Endothelial cell of umbilical vein (primary cell): ENCODE data around the gene LAMC3. TPM values are rescaled to one million over a fixed set of nuclear protein-coding genes. Genes with fewer than 3 reads are reported as not detected.

ENCODE experiments used
- BruUV-seq: library from RNA; stranded (reverse); fragments of 400-500 nt; replicated peaks from 2 replicates; lab custom pipeline; 2021; lab: Mats Ljungman, UMichigan
- CTCF ChIA-PET: fragments of 300-600, 350-600 bp; sonication (Branson Sonifier 250); formaldehyde crosslinking; loops from one replicate; lab custom pipeline; 2021; ENCODE audit warnings: antibody characterized with exemption, inconsistent platforms; lab: Charles Lee
- POLR2A ChIA-PET: fragments of 300-600, 350-600 bp; sonication (Branson Sonifier 250); formaldehyde crosslinking; loops from one replicate; lab custom pipeline; 2021; ENCODE audit warnings: antibody characterized with exemption, inconsistent platforms; lab: Charles Lee
- DNase-seq: peaks from one replicate; pipeline ENCODE4 v3.0.0-alpha.2; 2011; ENCODE audit warnings: low read depth, low spot score
- FAIRE-seq: peaks from 2 replicates; lab custom pipeline; 2011; peaks lifted over from hg19 to GRCh38; lab: Jason Lieb, UNC
- H2AFZ ChIP-seq: 2 replicates; pipeline ENCODE4 v1.6.0; 2012; ENCODE audit warnings: low read depth, low read length, control low read depth, inconsistent platforms
- H3K27ac ChIP-seq: 2 replicates; pipeline ENCODE4 v1.5.1; 2011; ENCODE audit warnings: low read depth, mild to moderate bottlenecking, control low read depth, low read length, moderate library complexity; ENCODE audit not compliant: insufficient read depth
- H3K27me3 ChIP-seq, 2 experiments: 2 replicates each; pipeline versions ENCODE4 v1.6.0 to v1.6.1; 2011; ENCODE audit warnings: low read length in 2 of 2, mixed read lengths in 1 of 2; ENCODE audit not compliant: control insufficient read depth in 2 of 2, insufficient read depth in 2 of 2
- H3K36me3 ChIP-seq, 2 experiments: 2 replicates in 1 of 2; 3 replicates in 1 of 2; pipeline ENCODE4 v1.5.1; 2011; ENCODE audit warnings: low read length in 2 of 2, mild to moderate bottlenecking in 1 of 2, moderate library complexity in 1 of 2; ENCODE audit not compliant: control insufficient read depth in 2 of 2, insufficient read depth in 2 of 2; ENCODE audit errors: extremely low read depth in 1 of 2
- H3K4me1 ChIP-seq: 3 replicates; pipeline ENCODE4 v1.5.1; 2011; ENCODE audit warnings: mild to moderate bottlenecking, low read length; ENCODE audit not compliant: control insufficient read depth, insufficient read depth; ENCODE audit errors: extremely low read depth
- H3K4me2 ChIP-seq: 2 replicates; pipeline ENCODE4 v1.6.1; 2011; ENCODE audit warnings: low read length, control low read depth, mixed read lengths; ENCODE audit not compliant: insufficient read depth
- H3K4me3 ChIP-seq, 3 experiments: fragments of 200-600 bp in 1 of 3; sonication (generic), shearing (Covaris generic) in 1 of 3; replicated peaks in 1 of 3; 2 replicates each; pipeline ENCODE4 v1.5.1; 2011 to 2016; ENCODE audit warnings: control low read depth in 3 of 3, low read length in 3 of 3, mild to moderate bottlenecking in 2 of 3, inconsistent platforms in 1 of 3, low read depth in 1 of 3, moderate library complexity in 1 of 3; ENCODE audit not compliant: insufficient read depth in 1 of 3
- H3K79me2 ChIP-seq: 2 replicates; pipeline ENCODE4 v1.6.0; 2012; ENCODE audit warnings: low read length, inconsistent platforms; ENCODE audit not compliant: control insufficient read depth, insufficient read depth
- H3K9ac ChIP-seq: replicated peaks from 2 replicates; pipeline ENCODE3; 2011; ENCODE audit warnings: low read length, control low read depth; ENCODE audit not compliant: insufficient read depth; ENCODE audit errors: extremely low read depth
- H3K9me1 ChIP-seq: replicated peaks from 3 replicates; pipeline ENCODE4 v1.6.0; 2011; ENCODE audit warnings: mild to moderate bottlenecking, low read length; ENCODE audit not compliant: control insufficient read depth, insufficient read depth; ENCODE audit errors: extremely low read depth
- H3K9me3 ChIP-seq: replicated peaks from 2 replicates; pipeline ENCODE4 v1.5.1; 2012; ENCODE audit warnings: low read length, inconsistent platforms; ENCODE audit not compliant: control insufficient read depth, insufficient read depth
- H4K20me1 ChIP-seq: replicated peaks from 2 replicates; pipeline ENCODE3; 2011; ENCODE audit warnings: mild to moderate bottlenecking, low read length; ENCODE audit not compliant: control insufficient read depth, insufficient read depth; ENCODE audit errors: extremely low read depth
- EZH2 ChIP-seq: IDR thresholded peaks from 2 replicates; pipeline ENCODE4 v1.6.1; 2012; ENCODE audit warnings: borderline replicate concordance, low read depth, mild to moderate bottlenecking, moderate library complexity, low read length, inconsistent platforms; ENCODE audit not compliant: severe bottlenecking
- FOS ChIP-seq: IDR thresholded peaks from 2 replicates; pipeline ENCODE4 v1.6.1; 2011; ENCODE audit warnings: mild to moderate bottlenecking, low read length, moderate library complexity, borderline replicate concordance; ENCODE audit not compliant: insufficient read depth
- GATA2 ChIP-seq: IDR thresholded peaks from 2 replicates; pipeline ENCODE4 v1.7.0; 2011; ENCODE audit warnings: low read depth, mild to moderate bottlenecking, moderate library complexity, mixed read lengths, low read length; ENCODE audit not compliant: insufficient read length, insufficient read depth
- POLR2AphosphoS5 ChIP-seq: IDR thresholded peaks from 2 replicates; pipeline ENCODE4 v1.6.1; 2012; ENCODE audit warnings: low read depth, mild to moderate bottlenecking, control low read depth, low read length, moderate library complexity; ENCODE audit not compliant: insufficient read depth
- dilution Hi-C: fragments of 300-500 bp; cut with MboI; formaldehyde crosslinking; loops from one replicate; pipeline ENCODE4 v1.15.0; 2019; ENCODE audit warnings: low sequenced_read_pairs; ENCODE audit not compliant: extremely low pct_ligation_motif_present
- intact Hi-C: fragments of 100-400 bp; cut with micrococcal nuclease; formaldehyde crosslinking; loops from one replicate; pipeline ENCODE4 v1.10.0; 2022
- polyA plus RNA-seq, 4 experiments: library from polyadenylated mRNA; depleted of rRNA in 3 of 4; stranded (reverse) in 3 of 4; unstranded in 1 of 4; fragments of >200 nt; gene quantifications; 2 replicates each; pipeline versions ENCODE4 v1.2.1 to v1.2.3, GENCODE V29; 2011 to 2012; ENCODE audit warnings: missing spikeins in 1 of 4
- total RNA-seq: library from RNA; stranded (reverse); gene quantifications from 2 replicates; pipeline ENCODE4 v1.2.3, GENCODE V29; 2021
- TF ChIP-seq, protein P1 (sequence below), 2 donors: IDR thresholded peaks; 1 replicate in 1 of 2; 2 replicates in 1 of 2; pipeline ENCODE4 v1.5.1; 2011; ENCODE audit warnings: low read length in 2 of 2, mild to moderate bottlenecking in 2 of 2, moderate library complexity in 2 of 2, control low read depth in 1 of 2, inconsistent platforms in 1 of 2, low read depth in 1 of 2; ENCODE audit not compliant: insufficient read depth in 1 of 2; ENCODE audit errors: extremely low read depth in 1 of 2

The LAMC3 gene
- total and polyA plus RNA-seq, 2 donors (not counting 3 experiments of a cell fraction or from before 2014, with no cell fraction given): 0.18 to 0.38 TPM

DNA sequence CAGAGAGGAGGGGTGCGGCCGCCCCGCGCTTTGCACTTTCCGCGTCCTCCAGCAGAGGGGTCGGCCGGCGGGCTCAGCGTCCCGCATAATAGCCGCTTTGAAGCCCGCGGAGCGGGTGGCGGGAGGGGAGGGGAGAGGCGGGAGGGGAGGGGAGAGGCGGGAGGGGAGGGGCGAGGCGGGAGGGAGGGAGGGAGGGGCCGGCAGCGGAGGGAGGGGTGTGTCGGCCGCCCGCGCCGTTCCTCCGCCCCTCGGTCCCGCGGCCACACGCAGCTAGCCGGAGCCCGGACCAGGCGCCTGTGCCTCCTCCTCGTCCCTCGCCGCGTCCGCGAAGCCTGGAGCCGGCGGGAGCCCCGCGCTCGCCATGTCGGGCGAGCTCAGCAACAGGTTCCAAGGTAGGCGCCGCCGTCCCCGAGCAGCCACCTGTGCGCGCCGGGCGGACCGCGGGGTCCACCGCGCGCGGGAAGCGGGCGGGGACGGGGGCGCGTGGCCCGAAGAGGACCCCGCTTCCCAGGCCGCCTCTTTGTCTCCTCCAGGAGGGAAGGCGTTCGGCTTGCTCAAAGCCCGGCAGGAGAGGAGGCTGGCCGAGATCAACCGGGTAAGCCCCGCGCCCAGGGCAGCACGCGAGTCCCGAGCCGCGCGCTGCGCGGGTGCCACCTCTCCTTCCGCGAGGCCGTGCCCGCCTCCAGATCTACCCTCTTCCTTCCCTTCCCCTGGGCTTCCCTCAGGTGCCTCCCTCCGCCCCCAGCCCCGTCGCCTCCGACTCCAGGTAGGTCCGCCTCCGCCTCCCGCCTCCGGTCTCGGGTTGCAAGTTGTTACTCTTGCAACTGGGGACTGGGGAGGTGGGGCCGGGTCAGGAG, 87.5 kb downstream of the LAMC3 start, which contains the start of gene AIF1L:
TSS of gene AIF1L (plus strand) at position 263 of the 857 bp plus-strand sequence. CDS start at position 362, 99 bp downstream.
- ChIA-PET POLR2A (no interaction called here), CTCF (interaction anchor here (0.9 to 2.7 kb wide), 7 partner anchors 9 to 240 kb away, joined by 3 to 15 read pairs (median 6); partner anchors contain the start of gene NUP214)
- Histone ChIP-seq H3K36me3 (no peaks in the 10 kb centered on the region), H3K9me3 (no peaks in the 10 kb centered on the region), H4K20me1 (no peaks in the 10 kb centered on the region), H3K4me1 (peaks cover 5% of the 10 kb centered on the region), H3K27ac (no peak within 1 kb of the TSS), H3K4me3 (peak within 1 kb of the TSS in 2 of 3 experiments; percentile 46 to 61), H2AFZ (peak within 1 kb of the TSS; percentile 77), H3K27me3 (peaks cover 8 to 14% of the 10 kb centered on the region in 2 experiments), H3K4me2 (peak within 1 kb of the TSS; percentile 66), H3K9ac (peak within 1 kb of the TSS; percentile 30), H3K9me1 (no peaks in the 10 kb centered on the region), H3K79me2 (no peaks in the 10 kb centered on the region)
- DNase-seq (peak; percentile 51), FAIRE-seq (no peak)
- TF ChIP-seq POLR2AphosphoS5 (no peak), EZH2 (peak; percentile 80), FOS (no peak), GATA2 (no peak)
- TF ChIP-seq, protein P1, sequence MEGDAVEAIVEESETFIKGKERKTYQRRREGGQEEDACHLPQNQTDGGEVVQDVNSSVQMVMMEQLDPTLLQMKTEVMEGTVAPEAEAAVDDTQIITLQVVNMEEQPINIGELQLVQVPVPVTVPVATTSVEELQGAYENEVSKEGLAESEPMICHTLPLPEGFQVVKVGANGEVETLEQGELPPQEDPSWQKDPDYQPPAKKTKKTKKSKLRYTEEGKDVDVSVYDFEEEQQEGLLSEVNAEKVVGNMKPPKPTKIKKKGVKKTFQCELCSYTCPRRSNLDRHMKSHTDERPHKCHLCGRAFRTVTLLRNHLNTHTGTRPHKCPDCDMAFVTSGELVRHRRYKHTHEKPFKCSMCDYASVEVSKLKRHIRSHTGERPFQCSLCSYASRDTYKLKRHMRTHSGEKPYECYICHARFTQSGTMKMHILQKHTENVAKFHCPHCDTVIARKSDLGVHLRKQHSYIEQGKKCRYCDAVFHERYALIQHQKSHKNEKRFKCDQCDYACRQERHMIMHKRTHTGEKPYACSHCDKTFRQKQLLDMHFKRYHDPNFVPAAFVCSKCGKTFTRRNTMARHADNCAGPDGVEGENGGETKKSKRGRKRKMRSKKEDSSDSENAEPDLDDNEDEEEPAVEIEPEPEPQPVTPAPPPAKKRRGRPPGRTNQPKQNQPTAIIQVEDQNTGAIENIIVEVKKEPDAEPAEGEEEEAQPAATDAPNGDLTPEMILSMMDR (IDR thresholded peaks at IDR 0.05; ENCODE audit: extremely low read depth in 1 of 2, insufficient read depth in 1 of 2, low read depth in 1 of 2, low read length in 2 of 2): peak in 1 of 2 donors; percentile 45
- no TSS peak for BruUV-seq
- dilution Hi-C loops (no loop called here), intact Hi-C loops (loop anchor here (1.0 kb wide), 1 partner anchor 21 kb away; no protein-coding TSS in a partner anchor)
